B cell (primary cell): ENCODE measurements around the gene NIPAL1. TPM values are rescaled to one million over a fixed set of nuclear protein-coding genes. Genes with fewer than 3 reads are reported as not detected.

Source experiments
- ATAC-seq: fragments of 200-7000 bp; cut with Tn5 transposase; one replicate; pipeline ENCODE4 v1.10.0; 2021; ENCODE audit warnings: low read depth, mild to moderate bottlenecking, moderate number of reproducible peaks, moderate library complexity
- CTCF ChIA-PET: fragments of 350-600 bp; sonication (Branson Sonifier 250); formaldehyde crosslinking; loops from one replicate; lab custom pipeline; 2021; ENCODE audit warnings: antibody characterized with exemption, inconsistent platforms; lab: Charles Lee
- POLR2A ChIA-PET: fragments of 350-600 bp; sonication (Branson Sonifier 250); formaldehyde crosslinking; loops from one replicate; lab custom pipeline; 2021; ENCODE audit warnings: antibody characterized with exemption; lab: Charles Lee
- DNase-seq: peaks from one replicate; pipeline ENCODE4 v3.0.0; 2013
- H2AFZ ChIP-seq: 2 replicates; pipeline ENCODE4 v1.6.1; 2012; ENCODE audit warnings: mild to moderate bottlenecking, low read depth, low read length; ENCODE audit not compliant: insufficient read depth, poor library complexity, severe bottlenecking
- H3K27ac ChIP-seq, 2 donors: 1 replicate in 1 of 2; 2 replicates in 1 of 2; pipeline ENCODE4 v1.5.1; 2012 to 2013; ENCODE audit warnings: low read length in 2 of 2, mild to moderate bottlenecking in 2 of 2, moderate library complexity in 1 of 2
- H3K27me3 ChIP-seq, 4 experiments: fragments of 200-600 bp in 1 of 4; sonication (generic) in 1 of 4; replicated peaks in 1 of 4; 1 replicate in 2 of 4; 2 replicates in 2 of 4; pipeline versions ENCODE4 v1.6.1 to v1.7.0; 2013 to 2016; ENCODE audit warnings: low read length in 3 of 4, mild to moderate bottlenecking in 2 of 4, mixed read lengths in 1 of 4, moderate library complexity in 1 of 4; ENCODE audit not compliant: insufficient read depth in 4 of 4, control insufficient read depth in 3 of 4; ENCODE audit errors: control extremely low read depth in 1 of 4
- H3K36me3 ChIP-seq, 2 experiments: replicated peaks in 1 of 2; 1 replicate in 1 of 2; 2 replicates in 1 of 2; pipeline versions ENCODE4 v1.6.1 to v1.7.1; 2013; ENCODE audit warnings: low read length in 1 of 2; ENCODE audit not compliant: insufficient read depth in 2 of 2, control insufficient read depth in 1 of 2; ENCODE audit errors: control extremely low read depth in 1 of 2, extremely low read depth in 1 of 2
- H3K4me1 ChIP-seq, 2 donors: fragments of 200-600 bp in 1 of 2; sonication (generic) in 1 of 2; 1 replicate in 1 of 2; 2 replicates in 1 of 2; pipeline versions ENCODE4 v1.5.1 to v1.6.1; 2013 to 2017; ENCODE audit warnings: low read length in 2 of 2; ENCODE audit not compliant: control insufficient read depth in 2 of 2, insufficient read depth in 2 of 2
- H3K4me2 ChIP-seq: replicated peaks from 2 replicates; pipeline ENCODE3; 2012; ENCODE audit warnings: mild to moderate bottlenecking, low read depth, low read length; ENCODE audit not compliant: poor library complexity, severe bottlenecking
- H3K4me3 ChIP-seq, 5 experiments: fragments of 200-600 bp in 1 of 5; sonication (generic) in 1 of 5; 1 replicate in 3 of 5; 2 replicates in 2 of 5; pipeline versions ENCODE4 v1.5.1 to v1.7.0; 2011 to 2016; ENCODE audit warnings: low read length in 4 of 5, mild to moderate bottlenecking in 4 of 5, low read depth in 2 of 5, control low read depth in 1 of 5, moderate library complexity in 1 of 5; ENCODE audit not compliant: insufficient read depth in 1 of 5; ENCODE audit errors: control extremely low read depth in 1 of 5, extremely low read depth in 1 of 5
- H3K79me2 ChIP-seq: fragments of 200-600 bp; sonication (generic); one replicate; pipeline ENCODE4 v1.6.0; 2016; ENCODE audit warnings: low read length; ENCODE audit not compliant: control insufficient read depth, insufficient read depth
- H3K9ac ChIP-seq: fragments of 200-600 bp; sonication (generic); 2 replicates; pipeline ENCODE4 v1.6.1; 2017; ENCODE audit warnings: mild to moderate bottlenecking, low read length, moderate library complexity
- H3K9me3 ChIP-seq, 3 donors: one replicate each; pipeline versions ENCODE4 v1.6.1 to v1.7.1; 2013; ENCODE audit warnings: low read length in 2 of 3; ENCODE audit not compliant: control insufficient read depth in 2 of 3, insufficient read depth in 1 of 3; ENCODE audit errors: control extremely low read depth in 1 of 3
- H4K20me1 ChIP-seq: 2 replicates; pipeline ENCODE4 v1.6.0; 2012; ENCODE audit warnings: mild to moderate bottlenecking, low read length; ENCODE audit not compliant: insufficient read depth, control insufficient read depth, poor library complexity, severe bottlenecking
- H3K27ac Mint-ChIP-seq: one replicate; pipeline ENCODE4 v1.8.0; 2021; ENCODE audit warnings: mixed read lengths
- H3K27me3 Mint-ChIP-seq: one replicate; pipeline ENCODE4 v1.8.0; 2021; ENCODE audit warnings: mixed read lengths
- H3K4me1 Mint-ChIP-seq: one replicate; pipeline ENCODE4 v1.8.0; 2021; ENCODE audit warnings: mixed read lengths
- H3K4me3 Mint-ChIP-seq: one replicate; pipeline ENCODE4 v1.8.0; 2021; ENCODE audit warnings: mixed read lengths
- H3K9me3 Mint-ChIP-seq: one replicate; pipeline ENCODE4 v1.8.0; 2022; ENCODE audit warnings: mixed read lengths; ENCODE audit not compliant: insufficient read depth
- EZH2 ChIP-seq: IDR thresholded peaks from 2 replicates; pipeline ENCODE4 v1.6.1; 2012; ENCODE audit warnings: borderline replicate concordance, low read depth, mild to moderate bottlenecking, moderate library complexity, low read length; ENCODE audit not compliant: insufficient read depth, poor library complexity, severe bottlenecking
- WGBS: methylation state at CpG from one replicate; pipeline ENCODE4 v1.1.5; 2013; ENCODE audit warnings: missing lambda C conversion rate; ENCODE audit not compliant: insufficient coverage; 5-methylcytosine and 5-hydroxymethylcytosine counted together
- intact Hi-C: fragments of 100-400 bp; cut with micrococcal nuclease; formaldehyde crosslinking; loops from one replicate; pipeline ENCODE4 v1.10.0; 2022
- polyA plus RNA-seq: library from polyadenylated mRNA; depleted of rRNA; stranded (reverse); fragments of >200 nt; gene quantifications from 2 replicates; pipeline ENCODE4 v1.2.3, GENCODE V29; 2012
- total RNA-seq, 2 donors: library from RNA; stranded (reverse); fragments of 120-200 nt in 1 of 2; gene quantifications; 1 replicate in 1 of 2; 2 replicates in 1 of 2; pipeline versions ENCODE4 v1.2.3 to v1.2.4, GENCODE V29; 2013 to 2022
- TF ChIP-seq, protein P1 (sequence below): fragments of 200-600 bp; IDR thresholded peaks from one replicate; pipeline ENCODE4 v1.8.0; 2022; ENCODE audit warnings: antibody characterized with exemption, mild to moderate bottlenecking

NIPAL1 gene
- total and polyA plus RNA-seq, 2 donors (not counting 1 experiment from before 2014, with no cell fraction given) = 0.24 to 1.1 TPM

DNA sequence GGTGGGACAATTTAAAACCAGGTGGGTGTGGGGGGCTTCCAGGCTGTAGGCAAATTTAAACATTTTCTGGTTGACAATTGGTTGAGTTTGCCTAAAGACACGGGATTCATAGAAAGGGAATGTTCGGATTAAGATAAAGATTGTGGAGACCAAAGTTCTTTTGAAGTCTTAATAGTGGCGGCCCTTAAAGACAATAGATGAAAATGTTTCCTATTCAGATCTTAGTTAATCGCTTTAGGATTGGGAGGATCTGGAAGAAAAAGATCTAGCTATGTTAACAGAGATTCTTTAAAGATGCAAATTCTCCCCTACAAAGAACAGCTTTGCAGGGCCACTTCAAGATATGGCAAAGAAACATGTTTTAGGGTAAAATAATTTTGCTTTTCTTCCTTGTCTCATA is 4.8 kb upstream of the NIPAL1 start:
- Mint-ChIP-seq H3K27ac (no peak overlapping the region), H3K9me3 (no peaks in the 10 kb centered on the region), H3K4me3 (no peak overlapping the region), H3K27me3 (peaks cover 41% of the 10 kb centered on the region), H3K4me1 (peaks cover 8% of the 10 kb centered on the region)
- H2AFZ ChIP-seq = no peak overlapping the region
- ATAC-seq (no peak), DNase-seq (no peak)
- no peak overlapping the region for H3K4me2 ChIP-seq
- H3K9ac ChIP-seq = no peak overlapping the region
- H3K27ac ChIP-seq = no peak overlapping the region
- TF ChIP-seq, protein P1, sequence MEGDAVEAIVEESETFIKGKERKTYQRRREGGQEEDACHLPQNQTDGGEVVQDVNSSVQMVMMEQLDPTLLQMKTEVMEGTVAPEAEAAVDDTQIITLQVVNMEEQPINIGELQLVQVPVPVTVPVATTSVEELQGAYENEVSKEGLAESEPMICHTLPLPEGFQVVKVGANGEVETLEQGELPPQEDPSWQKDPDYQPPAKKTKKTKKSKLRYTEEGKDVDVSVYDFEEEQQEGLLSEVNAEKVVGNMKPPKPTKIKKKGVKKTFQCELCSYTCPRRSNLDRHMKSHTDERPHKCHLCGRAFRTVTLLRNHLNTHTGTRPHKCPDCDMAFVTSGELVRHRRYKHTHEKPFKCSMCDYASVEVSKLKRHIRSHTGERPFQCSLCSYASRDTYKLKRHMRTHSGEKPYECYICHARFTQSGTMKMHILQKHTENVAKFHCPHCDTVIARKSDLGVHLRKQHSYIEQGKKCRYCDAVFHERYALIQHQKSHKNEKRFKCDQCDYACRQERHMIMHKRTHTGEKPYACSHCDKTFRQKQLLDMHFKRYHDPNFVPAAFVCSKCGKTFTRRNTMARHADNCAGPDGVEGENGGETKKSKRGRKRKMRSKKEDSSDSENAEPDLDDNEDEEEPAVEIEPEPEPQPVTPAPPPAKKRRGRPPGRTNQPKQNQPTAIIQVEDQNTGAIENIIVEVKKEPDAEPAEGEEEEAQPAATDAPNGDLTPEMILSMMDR = no peak
- no peak for TF ChIP-seq EZH2
- 86% methylated on average over 2 of the region's 4 CpGs for WGBS
- intact Hi-C loops = loop anchor here (5.0 kb wide), 1 partner anchor 36 kb away; no protein-coding TSS in a partner anchor
- H3K79me2 ChIP-seq = no peaks in the 10 kb centered on the region
- H4K20me1 ChIP-seq = no peaks in the 10 kb centered on the region
- no peak overlapping the region for H3K4me3 ChIP-seq
- H3K9me3 ChIP-seq = peaks cover 0 to 15% (median 4%) of the 10 kb centered on the region in 3 donors
- ChIA-PET CTCF (interaction anchor here (1.4 to 2.5 kb wide), 2 partner anchors 22 to 75 kb away, joined by 3 to 10 read pairs; no protein-coding TSS in a partner anchor), POLR2A (interaction anchor here (0.7 kb wide), 1 partner anchor 37 kb away, joined by 12 read pairs; no protein-coding TSS in a partner anchor)
- peaks cover 0 to 28% (median 18%) of the 10 kb centered on the region in 4 experiments for H3K27me3 ChIP-seq
- H3K36me3 ChIP-seq = no peaks in the 10 kb centered on the region
- peaks cover 7 to 9% of the 10 kb centered on the region in 2 donors for H3K4me1 ChIP-seq

DNA sequence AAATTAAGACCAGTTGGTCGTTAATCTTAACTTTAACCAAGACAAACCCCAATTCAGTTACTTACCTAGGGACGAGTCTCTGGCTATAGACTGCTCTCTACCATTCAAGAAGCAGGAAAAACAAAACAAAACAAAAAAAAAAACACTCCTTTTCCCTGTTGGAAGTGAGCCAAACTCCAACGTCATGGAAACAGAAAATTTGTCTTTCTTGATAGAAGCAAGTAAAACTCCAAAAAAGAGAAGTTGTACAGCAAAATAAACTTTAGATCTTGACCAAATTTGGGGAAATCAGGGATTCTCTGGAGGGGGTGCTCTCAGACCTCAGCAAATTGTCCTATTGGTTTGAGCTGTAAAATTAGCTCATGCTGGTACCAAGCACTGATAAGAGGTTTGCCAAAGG is 3.7 kb upstream of the NIPAL1 start:
- Histone ChIP-seq H3K9ac (no peak overlapping the region), H3K27ac (no peak overlapping the region), H2AFZ (no peak overlapping the region), H3K36me3 (no peaks in the 10 kb centered on the region), H4K20me1 (peaks cover 5% of the 10 kb centered on the region), H3K4me1 (peaks cover 15 to 18% of the 10 kb centered on the region in 2 donors), H3K27me3 (peaks cover 0 to 39% (median 23%) of the 10 kb centered on the region in 4 experiments), H3K4me2 (no peak overlapping the region), H3K79me2 (no peaks in the 10 kb centered on the region), H3K9me3 (peaks cover 0 to 8% (median 2%) of the 10 kb centered on the region in 3 donors), H3K4me3 (no peak overlapping the region)
- TF ChIP-seq, protein P1 = no peak
- TF ChIP-seq EZH2 = no peak
- ChIA-PET CTCF (interaction anchor here (2.5 kb wide), 1 partner anchor 74 kb away, joined by 10 read pairs; no protein-coding TSS in a partner anchor), POLR2A (no interaction called here)
- no peak overlapping the region for H3K27ac Mint-ChIP-seq
- ATAC-seq (no peak), DNase-seq (no peak)
- H3K27me3 Mint-ChIP-seq = peaks cover 45% of the 10 kb centered on the region
- H3K9me3 Mint-ChIP-seq = no peaks in the 10 kb centered on the region
- WGBS = no CpG with 5 or more reads among the region's 3 CpGs
- H3K4me3 Mint-ChIP-seq = no peak overlapping the region
- peaks cover 15% of the 10 kb centered on the region for H3K4me1 Mint-ChIP-seq
- intact Hi-C loops = loop anchor here (5.0 kb wide), 1 partner anchor 34 kb away; no protein-coding TSS in a partner anchor
